GM12878 (cell line): ENCODE measurements around the gene ATP2A3.

Source experiments
- CEBPZ ChIP-seq: fragments of 150-350 bp; IDR thresholded peaks from 2 replicates; pipeline ENCODE4 v1.6.1; 2016; ENCODE audit warnings: low read depth, low read length
- CUX1 ChIP-seq: IDR thresholded peaks from 2 replicates; pipeline ENCODE4 v1.6.1; 2012; ENCODE audit warnings: improper control_type of control experiment, low read depth, low read length; ENCODE audit not compliant: insufficient replicate concordance
- EP300 ChIP-seq, 2 experiments: fragments of 150-350 bp in 1 of 2; IDR thresholded peaks; 2 replicates each; pipeline ENCODE4 v1.6.1; 2011 to 2012; ENCODE audit warnings: low read depth in 2 of 2, low read length in 2 of 2, borderline replicate concordance in 1 of 2, improper control_type of control experiment in 1 of 2, inconsistent platforms in 1 of 2; ENCODE audit not compliant: control insufficient read depth in 1 of 2
- EZH2 ChIP-seq: IDR thresholded peaks from 2 replicates; pipeline ENCODE4 v1.6.1; 2012; ENCODE audit warnings: low read depth, mild to moderate bottlenecking, control low read depth, inconsistent platforms, low read length, borderline replicate concordance; ENCODE audit not compliant: control insufficient read depth
- FOXM1 ChIP-seq: IDR thresholded peaks from 2 replicates; pipeline ENCODE4 v1.6.1; 2012; ENCODE audit warnings: low read depth, mild to moderate bottlenecking, inconsistent platforms, low read length, moderate library complexity
- MTA3 ChIP-seq: IDR thresholded peaks from 2 replicates; pipeline ENCODE4 v1.6.1; 2012; ENCODE audit warnings: low read length, inconsistent platforms, borderline replicate concordance
- POLR2A ChIP-seq: IDR thresholded peaks from 2 replicates; pipeline ENCODE4 v1.6.1; 2011; ENCODE audit warnings: low read depth, mild to moderate bottlenecking, low read length
- POLR2AphosphoS5 ChIP-seq: IDR thresholded peaks from 2 replicates; pipeline ENCODE4 v1.6.1; 2011; ENCODE audit warnings: mild to moderate bottlenecking, low read length, inconsistent platforms
- RAD21 ChIP-seq: IDR thresholded peaks from 2 replicates; pipeline ENCODE4 v1.6.1; 2011; ENCODE audit warnings: mild to moderate bottlenecking, low read depth, low read length, moderate library complexity; ENCODE audit not compliant: insufficient read depth
- SUPT20H ChIP-seq: IDR thresholded peaks from 2 replicates; pipeline ENCODE4 v1.6.1; 2011; ENCODE audit warnings: low read depth, mild to moderate bottlenecking, low read length, moderate library complexity, borderline replicate concordance; ENCODE audit not compliant: control insufficient read depth
- SUZ12 ChIP-seq: fragments of 200-600 bp; sonication (generic); IDR thresholded peaks from one replicate; pipeline ENCODE4 v1.6.1; 2018; ENCODE audit warnings: antibody characterized with exemption, mild to moderate bottlenecking; ENCODE audit not compliant: unreplicated experiment
- ZNF687 ChIP-seq: fragments of 450-650 bp; IDR thresholded peaks from 2 replicates; pipeline ENCODE4 v1.6.1; 2017; ENCODE audit warnings: mild to moderate bottlenecking, moderate library complexity
- TF ChIP-seq, protein P1 (sequence below), 3 experiments: IDR thresholded peaks in 2 of 3; conservative IDR thresholded peaks in 1 of 3; 2 replicates each; pipeline ENCODE4 v1.5.1; 2011; ENCODE audit warnings: low read depth in 3 of 3, low read length in 3 of 3, mild to moderate bottlenecking in 3 of 3, control low read depth in 2 of 3, moderate library complexity in 2 of 3, inconsistent platforms in 1 of 3, mixed read lengths in 1 of 3; ENCODE audit not compliant: control insufficient read depth in 2 of 3, insufficient read depth in 1 of 3; ENCODE audit errors: extremely low read depth in 1 of 3
- TF ChIP-seq, protein P2 (sequence below): fragments of 450-650 bp; IDR thresholded peaks from 2 replicates; pipeline ENCODE4 v1.6.1; 2018; ENCODE audit warnings: borderline replicate concordance, mild to moderate bottlenecking; ENCODE audit not compliant: partially characterized antibody

DNA sequence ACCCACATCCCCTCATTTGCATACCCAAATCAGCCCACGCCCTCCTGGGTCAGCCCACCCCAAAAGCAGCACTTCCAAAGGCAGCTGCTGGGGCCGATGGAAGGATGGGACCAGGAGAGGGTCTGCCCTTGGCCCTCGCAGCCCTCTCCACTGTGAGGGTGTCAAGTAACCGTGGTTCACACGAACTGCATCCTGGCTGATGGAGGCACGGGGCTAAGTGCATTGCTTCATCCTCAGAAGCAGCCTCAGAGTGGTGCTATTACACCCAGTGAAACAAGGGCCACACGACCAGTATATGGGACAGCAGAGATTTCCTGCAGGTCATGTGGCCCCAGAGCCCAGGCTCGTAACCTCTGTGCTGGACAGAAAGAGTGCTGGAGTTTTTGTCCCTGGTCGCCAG, 13.2 kb upstream of the ATP2A3 start:
- no peak for TF ChIP-seq SUPT20H
- TF ChIP-seq CUX1, result no peak
- no peak for TF ChIP-seq EZH2
- no peak for TF ChIP-seq EP300 (IDR thresholded peaks at IDR 0.05; ENCODE audit: borderline replicate concordance in 1 of 2, control insufficient read depth in 1 of 2, low read depth in 2 of 2, low read length in 2 of 2)
- TF ChIP-seq SUZ12, result no peak
- TF ChIP-seq CEBPZ, result no peak
- TF ChIP-seq, protein P1, sequence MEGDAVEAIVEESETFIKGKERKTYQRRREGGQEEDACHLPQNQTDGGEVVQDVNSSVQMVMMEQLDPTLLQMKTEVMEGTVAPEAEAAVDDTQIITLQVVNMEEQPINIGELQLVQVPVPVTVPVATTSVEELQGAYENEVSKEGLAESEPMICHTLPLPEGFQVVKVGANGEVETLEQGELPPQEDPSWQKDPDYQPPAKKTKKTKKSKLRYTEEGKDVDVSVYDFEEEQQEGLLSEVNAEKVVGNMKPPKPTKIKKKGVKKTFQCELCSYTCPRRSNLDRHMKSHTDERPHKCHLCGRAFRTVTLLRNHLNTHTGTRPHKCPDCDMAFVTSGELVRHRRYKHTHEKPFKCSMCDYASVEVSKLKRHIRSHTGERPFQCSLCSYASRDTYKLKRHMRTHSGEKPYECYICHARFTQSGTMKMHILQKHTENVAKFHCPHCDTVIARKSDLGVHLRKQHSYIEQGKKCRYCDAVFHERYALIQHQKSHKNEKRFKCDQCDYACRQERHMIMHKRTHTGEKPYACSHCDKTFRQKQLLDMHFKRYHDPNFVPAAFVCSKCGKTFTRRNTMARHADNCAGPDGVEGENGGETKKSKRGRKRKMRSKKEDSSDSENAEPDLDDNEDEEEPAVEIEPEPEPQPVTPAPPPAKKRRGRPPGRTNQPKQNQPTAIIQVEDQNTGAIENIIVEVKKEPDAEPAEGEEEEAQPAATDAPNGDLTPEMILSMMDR (IDR thresholded peaks at IDR 0.05 in 2 of 3, conservative IDR thresholded peaks at IDR 0.05 in 1 of 3; ENCODE audit: control insufficient read depth in 2 of 3, extremely low read depth in 1 of 3, insufficient read depth in 1 of 3, low read depth in 3 of 3, low read length in 3 of 3), result no peak
- TF ChIP-seq MTA3, result no peak
- no peak for TF ChIP-seq POLR2A
- no peak for TF ChIP-seq POLR2AphosphoS5
- TF ChIP-seq ZNF687, result no peak
- no peak for TF ChIP-seq RAD21
- no peak for TF ChIP-seq FOXM1
- TF ChIP-seq, protein P2, sequence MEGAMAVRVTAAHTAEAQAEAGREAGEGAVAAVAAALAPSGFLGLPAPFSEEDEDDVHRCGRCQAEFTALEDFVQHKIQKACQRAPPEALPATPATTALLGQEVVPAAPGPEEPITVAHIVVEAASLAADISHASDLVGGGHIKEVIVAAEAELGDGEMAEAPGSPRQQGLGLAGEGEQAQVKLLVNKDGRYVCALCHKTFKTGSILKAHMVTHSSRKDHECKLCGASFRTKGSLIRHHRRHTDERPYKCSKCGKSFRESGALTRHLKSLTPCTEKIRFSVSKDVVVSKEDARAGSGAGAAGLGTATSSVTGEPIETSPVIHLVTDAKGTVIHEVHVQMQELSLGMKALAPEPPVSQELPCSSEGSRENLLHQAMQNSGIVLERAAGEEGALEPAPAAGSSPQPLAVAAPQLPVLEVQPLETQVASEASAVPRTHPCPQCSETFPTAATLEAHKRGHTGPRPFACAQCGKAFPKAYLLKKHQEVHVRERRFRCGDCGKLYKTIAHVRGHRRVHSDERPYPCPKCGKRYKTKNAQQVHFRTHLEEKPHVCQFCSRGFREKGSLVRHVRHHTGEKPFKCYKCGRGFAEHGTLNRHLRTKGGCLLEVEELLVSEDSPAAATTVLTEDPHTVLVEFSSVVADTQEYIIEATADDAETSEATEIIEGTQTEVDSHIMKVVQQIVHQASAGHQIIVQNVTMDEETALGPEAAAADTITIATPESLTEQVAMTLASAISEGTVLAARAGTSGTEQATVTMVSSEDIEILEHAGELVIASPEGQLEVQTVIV, result no peak
